Testis (tissue), 2 donors: ENCODE results near the gene JMJD7.

Source experiments
- CTCF ChIP-seq, 3 experiments: fragments of 450-650 bp in 2 of 3; fragments of 200-600 bp in 1 of 3; sonication (generic) in 1 of 3; IDR thresholded peaks; one replicate each; pipeline ENCODE4 v1.5.1; 2016 to 2019; ENCODE audit warnings: antibody characterized with exemption in 3 of 3, mild to moderate bottlenecking in 2 of 3, moderate library complexity in 1 of 3
- POLR2A ChIP-seq: fragments of 450-650 bp; IDR thresholded peaks from one replicate; pipeline ENCODE4 v1.6.1; 2017; ENCODE audit warnings: antibody characterized with exemption, mild to moderate bottlenecking, moderate library complexity

GRCh38 chr15:41801185-41801584 lies 26.7 kb upstream of the JMJD7 start:
- no peak for TF ChIP-seq CTCF (IDR thresholded peaks at IDR 0.05)
- no peak for TF ChIP-seq POLR2A
